ENCODE data around the gene MARCKSL1. TPM values are rescaled to one million over a fixed set of nuclear protein-coding genes. Genes with fewer than 3 reads are reported as not detected.
"Not testable (repeated sequence)": the region's sequence is repeated elsewhere in the genome, so short reads cannot be mapped to it uniquely, and the experiment has no call there.

MARCKSL1 gene
- total RNA-seq, 8 experiments from 2014 or later = 32.9 to 922 (median 250) TPM

DNA sequence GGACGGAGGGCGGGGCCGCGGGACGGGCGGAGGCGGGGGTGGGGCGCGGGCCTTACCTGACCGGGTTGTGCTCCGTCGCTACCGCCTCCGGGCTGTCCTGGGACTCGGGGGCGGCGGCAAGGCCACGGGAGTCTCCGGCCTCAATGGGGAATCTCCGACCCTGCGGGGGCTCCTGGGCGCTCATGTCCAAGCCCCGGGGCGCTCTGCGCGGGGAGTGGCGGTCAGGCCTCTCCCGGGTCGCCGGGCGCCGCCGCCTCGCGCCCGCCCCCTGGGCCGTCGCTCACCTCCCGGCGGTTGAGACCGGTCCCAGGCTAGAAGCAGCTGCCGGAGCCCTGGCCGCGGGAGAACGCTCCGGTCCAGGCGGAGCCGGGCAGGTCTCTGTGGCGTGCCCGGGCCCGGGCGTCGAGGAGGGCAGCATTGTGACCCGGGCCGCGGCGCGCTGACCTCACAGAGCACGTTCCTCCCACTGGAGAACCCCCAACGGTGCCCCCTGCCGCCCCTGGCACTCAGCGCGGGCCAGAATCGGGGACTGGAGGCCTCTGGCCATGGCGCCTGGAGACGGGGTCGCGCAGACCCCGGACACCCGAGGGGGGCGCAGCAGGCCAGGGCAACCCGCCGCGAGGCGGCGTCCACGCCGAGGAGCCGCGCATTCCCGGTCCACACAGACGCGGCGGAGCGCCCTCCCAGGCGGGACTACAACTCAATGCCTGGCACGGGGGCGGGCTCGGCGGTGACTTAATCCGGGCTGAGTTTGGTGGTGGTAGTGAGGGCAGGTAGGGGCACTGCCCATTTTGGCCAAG is 25.8 kb upstream of the MARCKSL1 start:
- in situ Hi-C loops (cut with MboI; ENCODE audit: low pct_unique_long_range_greater_than_20kb in 2 of 9, low sequenced_read_pairs in 9 of 9, unreplicated experiment in 9 of 9) = no loop called here
- peak; percentile 57 to 78 (median 73) for ATAC-seq (replicated peaks in 6 of 8)

DNA sequence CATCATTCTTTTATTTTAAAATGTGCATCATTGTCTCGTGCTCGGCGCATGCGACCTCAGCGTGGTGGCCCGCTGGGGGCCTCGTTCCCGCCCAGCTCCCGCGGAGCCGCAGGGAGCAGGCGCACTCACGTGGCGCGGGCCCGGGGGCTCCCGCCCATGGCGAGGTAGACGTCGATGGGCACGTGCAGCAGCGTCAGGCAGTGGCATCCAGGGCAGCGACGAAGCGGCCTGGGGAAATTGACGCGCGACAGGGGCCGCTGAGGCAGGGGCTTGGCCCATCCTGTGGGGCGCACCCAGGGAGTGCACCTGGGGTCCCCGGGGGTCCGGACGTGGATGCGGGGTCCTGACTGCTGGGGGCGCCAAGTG is 25.3 kb upstream of the MARCKSL1 start:
- in situ Hi-C loops (cut with MboI; ENCODE audit: low pct_unique_long_range_greater_than_20kb in 2 of 9, low sequenced_read_pairs in 9 of 9, unreplicated experiment in 9 of 9) = no loop called here
- H3K4me3 ChIP-seq = peak overlapping the region in 2 of 5 donors; percentile 25 to 31
- H3K4me1 ChIP-seq (replicated peaks in 1 of 2) = peaks cover 28 to 30% of the 10 kb centered on the region in 2 donors
- no peak overlapping the region for H3K27ac ChIP-seq
- peak in 5 of 8 experiments; percentile 1 to 33 (median 6) for ATAC-seq (replicated peaks in 6 of 8)
- 72 to 86% (median 84%) methylated on average over 1 to 13 of the region's 35 CpGs; no CpG with 5 or more reads in 7 of the 10 experiments for WGBS, 10 experiments

More for the DNA sequence above, 25.8 kb upstream of the MARCKSL1 start:
- Histone ChIP-seq H3K27ac (peak overlapping the region; percentile 8 to 62), H3K4me1 (replicated peaks in 1 of 2) (peaks cover 28 to 29% of the 10 kb centered on the region in 2 donors), H3K4me3 (peak overlapping the region; percentile 7 to 31 (median 25))
- 0 to 25% (median 11%) methylated on average over 3 to 17 of the region's 91 CpGs; no CpG with 5 or more reads in 6 of the 10 experiments for WGBS, 10 experiments

DNA sequence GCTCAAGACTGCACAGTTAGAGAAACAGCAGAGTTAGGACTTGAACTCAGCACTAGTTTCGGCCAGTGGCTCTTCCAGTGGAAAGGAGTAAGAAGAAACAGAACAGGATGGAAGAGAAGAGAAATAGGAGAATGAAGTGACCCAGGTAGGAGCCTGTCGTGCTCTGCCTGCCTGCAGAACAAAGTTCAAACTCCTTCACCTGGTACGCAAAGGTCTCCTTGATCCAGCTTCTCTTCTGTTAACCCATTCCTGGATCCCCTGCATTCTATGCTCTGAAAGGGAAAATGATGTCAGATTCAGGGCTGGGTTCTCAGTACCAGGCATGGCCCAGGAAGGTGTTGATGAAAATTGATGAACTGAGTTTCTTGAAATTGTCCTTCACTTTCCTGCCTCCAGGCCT is 22.4 kb upstream of the MARCKSL1 start:
- no peak overlapping the region for H3K4me3 ChIP-seq
- peaks cover 28 to 30% of the 10 kb centered on the region in 2 donors for H3K4me1 ChIP-seq (replicated peaks in 1 of 2)
- in situ Hi-C loops (cut with MboI; ENCODE audit: low pct_unique_long_range_greater_than_20kb in 2 of 9, low sequenced_read_pairs in 9 of 9, unreplicated experiment in 9 of 9) = no loop called here
- H3K27ac ChIP-seq = no peak overlapping the region
- no peak for ATAC-seq (replicated peaks in 6 of 8)
- 50 to 89% (median 83%) methylated on average over 1 to 3 of the region's 3 CpGs; no CpG with 5 or more reads in 2 of the 10 experiments for WGBS, 10 experiments

DNA sequence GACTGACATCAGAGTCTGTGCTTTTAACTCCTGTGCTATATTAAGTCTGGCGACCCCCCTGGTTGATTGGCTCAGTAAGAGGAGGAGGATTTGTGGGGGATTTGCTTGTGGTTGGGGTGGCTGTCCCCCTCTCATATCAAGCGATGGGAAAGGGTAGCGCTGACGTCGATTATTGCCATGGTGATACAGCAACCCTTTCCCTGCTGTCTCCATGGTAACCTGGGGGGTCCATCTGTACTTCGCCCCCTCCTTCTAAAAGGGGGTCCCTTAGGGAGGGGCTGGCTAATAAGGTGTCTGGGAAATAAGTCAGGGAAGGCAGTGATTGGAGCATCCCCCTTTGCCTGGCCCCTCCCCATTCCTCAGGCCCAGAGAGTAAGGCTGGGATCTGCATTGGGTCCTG is 21.6 kb upstream of the MARCKSL1 start:
- in situ Hi-C loops (cut with MboI; ENCODE audit: low pct_unique_long_range_greater_than_20kb in 2 of 9, low sequenced_read_pairs in 9 of 9, unreplicated experiment in 9 of 9) = no loop called here
- peak in 5 of 8 experiments; percentile 22 to 45 (median 37) for ATAC-seq (replicated peaks in 6 of 8)
- Histone ChIP-seq H3K4me3 (no peak overlapping the region), H3K27ac (no peak overlapping the region), H3K4me1 (replicated peaks in 1 of 2) (peaks cover 30 to 32% of the 10 kb centered on the region in 2 donors)
- WGBS, 10 experiments = 0 to 100% (median 45%) methylated on average over 1 to 6 of the region's 6 CpGs; no CpG with 5 or more reads in 3 of the 10 experiments

DNA sequence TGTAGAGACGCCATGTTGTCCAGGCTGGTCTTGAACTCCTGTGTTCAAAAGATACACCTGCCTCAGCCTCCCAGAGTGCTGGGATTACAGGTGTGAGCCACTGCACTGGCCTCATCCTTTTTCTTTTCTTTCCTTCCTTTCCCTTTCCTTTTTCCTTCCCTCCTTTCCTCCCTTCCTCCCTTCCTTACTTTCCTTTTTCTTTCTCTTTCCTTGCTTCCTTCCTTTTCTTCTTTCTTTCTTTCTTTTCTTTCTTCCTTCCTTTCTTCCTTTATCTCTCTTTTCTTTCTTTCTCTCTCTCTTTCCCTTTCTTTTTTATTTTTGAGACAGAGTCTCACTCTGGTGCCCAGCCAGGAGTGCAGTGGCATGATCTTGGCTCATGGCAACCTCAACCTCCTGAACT is 20.4 kb upstream of the MARCKSL1 start:
- WGBS, 10 experiments = 75 to 100% (median 88%) methylated on average over 1 of the region's 1 CpG; no CpG with 5 or more reads in 3 of the 10 experiments
- no peak for ATAC-seq (replicated peaks in 6 of 8)
- Histone ChIP-seq H3K4me3 (no peak overlapping the region), H3K27ac (no peak overlapping the region), H3K4me1 (replicated peaks in 1 of 2) (peaks cover 24 to 26% of the 10 kb centered on the region in 2 donors)
- in situ Hi-C loops (cut with MboI; ENCODE audit: low pct_unique_long_range_greater_than_20kb in 2 of 9, low sequenced_read_pairs in 9 of 9, unreplicated experiment in 9 of 9) = no loop called here

DNA sequence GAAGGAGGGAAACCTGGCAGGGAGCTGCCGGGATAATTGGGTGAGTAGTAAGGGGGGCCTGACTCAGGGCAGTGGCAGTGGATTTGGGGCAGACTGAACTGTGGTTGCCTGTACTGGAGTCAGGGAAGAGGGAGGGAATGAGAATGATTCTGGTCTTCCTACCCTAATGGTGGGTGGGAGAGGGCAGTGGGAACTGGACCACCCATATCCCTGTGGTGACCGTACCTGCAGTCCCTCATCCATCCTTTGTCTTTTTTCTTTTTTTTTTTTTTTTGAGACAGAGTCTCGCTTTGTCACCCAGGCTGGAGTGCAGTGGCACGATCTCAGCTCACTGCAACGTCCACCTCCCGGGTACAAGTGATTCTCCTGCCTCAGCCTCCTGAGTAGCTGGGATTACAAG is 19.7 kb upstream of the MARCKSL1 start:
- H3K4me3 ChIP-seq; ATAC-seq (replicated peaks in 6 of 8); H3K27ac ChIP-seq; in situ Hi-C loops (cut with MboI; ENCODE audit: low pct_unique_long_range_greater_than_20kb in 2 of 9, low sequenced_read_pairs in 9 of 9, unreplicated experiment in 9 of 9): not testable (repeated sequence)
- WGBS, 10 experiments = 79 to 100% (median 90%) methylated on average over 1 to 6 of the region's 6 CpGs; no CpG with 5 or more reads in 1 of the 10 experiments
- peaks cover 24 to 25% of the 10 kb centered on the region in 2 donors for H3K4me1 ChIP-seq (replicated peaks in 1 of 2)

DNA sequence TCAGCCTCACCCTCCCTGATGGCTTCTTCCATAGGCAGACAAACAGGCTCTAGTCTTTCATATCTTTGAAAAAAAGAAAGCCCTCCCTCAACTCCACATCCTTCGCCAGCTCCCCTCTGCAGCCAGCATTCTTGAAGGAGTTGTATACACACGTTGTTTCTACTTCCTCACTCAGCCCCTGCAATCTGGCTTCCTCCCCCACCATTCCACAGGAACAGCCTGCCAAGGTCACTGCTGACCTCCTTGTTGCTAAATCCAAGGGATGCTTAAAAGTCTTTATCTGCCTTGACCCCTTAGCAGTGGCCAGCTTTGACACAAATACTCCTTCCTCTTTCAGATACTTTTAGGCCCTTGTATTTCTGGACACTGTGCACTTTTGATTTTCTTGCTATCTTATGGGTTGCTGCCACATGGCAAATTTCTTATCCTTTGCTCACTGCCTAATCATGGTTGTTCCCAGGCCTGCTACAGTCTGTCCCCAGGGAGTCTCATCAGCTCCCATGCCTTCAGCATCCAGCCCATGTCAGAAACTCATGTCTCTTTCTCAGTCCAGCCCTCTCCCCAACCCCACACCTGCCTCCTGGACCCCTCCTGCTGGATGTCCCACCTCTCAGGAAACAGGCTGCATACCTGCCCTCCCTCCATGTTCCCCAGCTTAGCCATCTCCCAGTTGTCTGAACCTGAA is 18.0 kb upstream of the MARCKSL1 start:
- Histone ChIP-seq H3K4me3 (no peak overlapping the region), H3K27ac (no peak overlapping the region), H3K4me1 (replicated peaks in 1 of 2) (peaks cover 27 to 28% of the 10 kb centered on the region in 2 donors)
- in situ Hi-C loops (cut with MboI; ENCODE audit: low pct_unique_long_range_greater_than_20kb in 2 of 9, low sequenced_read_pairs in 9 of 9, unreplicated experiment in 9 of 9) = no loop called here
- no peak for ATAC-seq (replicated peaks in 6 of 8)
- WGBS, 10 experiments = 38 to 67% (median 60%) methylated on average over 1 to 2 of the region's 2 CpGs; no CpG with 5 or more reads in 2 of the 10 experiments

DNA sequence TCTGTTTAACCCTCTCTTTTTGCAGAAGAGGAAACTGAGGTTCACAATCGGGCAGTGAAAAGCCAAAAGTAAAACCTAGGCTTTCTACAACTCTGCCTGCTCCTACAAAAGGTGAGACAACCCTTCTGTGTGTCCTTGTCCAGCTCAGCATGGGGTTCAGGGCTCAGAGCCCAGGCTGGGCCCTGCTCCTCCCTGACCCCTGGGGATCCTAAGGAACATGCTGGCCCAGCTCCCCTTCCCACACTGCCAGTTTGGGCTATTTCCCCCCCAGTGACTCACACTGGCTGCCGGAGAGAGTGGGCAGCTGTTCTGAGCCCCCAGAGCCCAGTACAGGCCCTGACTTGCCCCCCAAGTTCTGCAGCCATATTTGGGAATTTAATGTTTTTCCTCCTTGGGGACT is 17.4 kb upstream of the MARCKSL1 start:
- Histone ChIP-seq H3K4me1 (replicated peaks in 1 of 2) (peaks cover 27 to 28% of the 10 kb centered on the region in 2 donors), H3K27ac (no peak overlapping the region), H3K4me3 (no peak overlapping the region)
- in situ Hi-C loops (cut with MboI; ENCODE audit: low pct_unique_long_range_greater_than_20kb in 2 of 9, low sequenced_read_pairs in 9 of 9, unreplicated experiment in 9 of 9) = no loop called here
- no peak for ATAC-seq (replicated peaks in 6 of 8)
- 54 to 94% (median 79%) methylated on average over 1 to 2 of the region's 2 CpGs; no CpG with 5 or more reads in 3 of the 10 experiments for WGBS, 10 experiments

DNA sequence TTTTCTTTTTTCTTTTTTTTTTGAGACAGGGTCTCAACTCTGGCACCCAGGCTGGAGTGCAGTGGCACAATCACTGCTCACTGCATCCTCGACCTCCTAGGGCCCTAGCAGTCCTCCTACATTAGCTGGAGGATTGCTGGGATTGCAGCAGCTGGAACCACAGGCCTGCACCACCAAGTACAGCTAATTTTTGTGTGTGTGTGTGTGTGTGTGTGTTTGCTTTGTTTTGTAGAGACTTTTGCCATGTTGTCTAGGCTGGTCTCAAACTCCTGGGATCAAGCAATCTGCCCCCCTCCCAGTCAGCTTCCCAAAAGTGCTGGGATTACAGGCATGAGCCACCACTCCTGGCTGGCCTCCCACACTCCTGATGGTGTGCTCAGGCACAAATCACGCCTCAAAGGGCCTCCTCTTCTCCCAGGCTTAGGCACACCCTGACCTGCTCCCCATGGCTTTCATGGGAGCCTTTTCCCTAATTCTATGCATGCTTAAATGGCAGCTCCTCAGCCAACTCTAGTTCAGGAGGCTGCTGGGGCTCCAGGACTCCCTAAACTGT is 16.9 kb upstream of the MARCKSL1 start:
- 58 to 89% (median 81%) methylated on average over 1 to 2 of the region's 2 CpGs; no CpG with 5 or more reads in 6 of the 10 experiments for WGBS, 10 experiments
- in situ Hi-C loops (cut with MboI; ENCODE audit: low pct_unique_long_range_greater_than_20kb in 2 of 9, low sequenced_read_pairs in 9 of 9, unreplicated experiment in 9 of 9) = no loop called here
- H3K4me3 ChIP-seq = peak overlapping the region in 2 of 5 donors; percentile 64 to 67
- ATAC-seq (replicated peaks in 6 of 8) = no peak
- peaks cover 25% of the 10 kb centered on the region in 2 donors for H3K4me1 ChIP-seq (replicated peaks in 1 of 2)
- peak overlapping the region; percentile 94 to 96 for H3K27ac ChIP-seq

DNA sequence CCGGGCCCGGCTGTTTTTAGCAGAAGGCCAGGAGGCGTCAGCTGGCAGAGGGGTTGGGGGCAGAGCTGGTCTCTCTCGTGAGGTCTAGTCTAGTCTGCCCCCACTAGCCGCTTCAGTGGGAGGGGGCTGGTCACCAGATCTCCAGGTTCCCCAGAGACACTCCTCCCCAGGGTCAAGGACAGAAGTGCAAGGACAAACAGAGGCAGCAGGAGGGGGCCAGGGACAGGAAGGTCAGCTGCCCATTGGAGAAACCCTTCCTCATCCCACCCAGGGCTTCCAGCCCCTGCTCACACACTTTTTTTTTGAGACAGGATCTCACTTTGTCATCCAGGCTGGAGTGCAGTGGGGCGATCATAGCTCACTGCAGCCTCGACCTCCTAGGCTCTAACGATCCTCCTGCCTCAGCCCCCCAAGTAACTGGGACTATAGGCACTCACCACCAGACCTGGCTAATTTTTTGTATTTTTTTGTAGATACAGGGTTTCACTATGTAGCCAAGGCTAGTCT is 16.3 kb upstream of the MARCKSL1 start:
- H3K27ac ChIP-seq = peak overlapping the region; percentile 94 to 96
- ATAC-seq (replicated peaks in 6 of 8) = peak in 2 of 8 experiments; percentile 1 to 20
- peak overlapping the region; percentile 64 to 77 (median 67) for H3K4me3 ChIP-seq
- peaks cover 18 to 21% of the 10 kb centered on the region in 2 donors for H3K4me1 ChIP-seq (replicated peaks in 1 of 2)
- WGBS, 10 experiments = 20 to 46% (median 41%) methylated on average over 1 to 8 of the region's 8 CpGs; no CpG with 5 or more reads in 6 of the 10 experiments
- in situ Hi-C loops (cut with MboI; ENCODE audit: low pct_unique_long_range_greater_than_20kb in 2 of 9, low sequenced_read_pairs in 9 of 9, unreplicated experiment in 9 of 9) = no loop called here

DNA sequence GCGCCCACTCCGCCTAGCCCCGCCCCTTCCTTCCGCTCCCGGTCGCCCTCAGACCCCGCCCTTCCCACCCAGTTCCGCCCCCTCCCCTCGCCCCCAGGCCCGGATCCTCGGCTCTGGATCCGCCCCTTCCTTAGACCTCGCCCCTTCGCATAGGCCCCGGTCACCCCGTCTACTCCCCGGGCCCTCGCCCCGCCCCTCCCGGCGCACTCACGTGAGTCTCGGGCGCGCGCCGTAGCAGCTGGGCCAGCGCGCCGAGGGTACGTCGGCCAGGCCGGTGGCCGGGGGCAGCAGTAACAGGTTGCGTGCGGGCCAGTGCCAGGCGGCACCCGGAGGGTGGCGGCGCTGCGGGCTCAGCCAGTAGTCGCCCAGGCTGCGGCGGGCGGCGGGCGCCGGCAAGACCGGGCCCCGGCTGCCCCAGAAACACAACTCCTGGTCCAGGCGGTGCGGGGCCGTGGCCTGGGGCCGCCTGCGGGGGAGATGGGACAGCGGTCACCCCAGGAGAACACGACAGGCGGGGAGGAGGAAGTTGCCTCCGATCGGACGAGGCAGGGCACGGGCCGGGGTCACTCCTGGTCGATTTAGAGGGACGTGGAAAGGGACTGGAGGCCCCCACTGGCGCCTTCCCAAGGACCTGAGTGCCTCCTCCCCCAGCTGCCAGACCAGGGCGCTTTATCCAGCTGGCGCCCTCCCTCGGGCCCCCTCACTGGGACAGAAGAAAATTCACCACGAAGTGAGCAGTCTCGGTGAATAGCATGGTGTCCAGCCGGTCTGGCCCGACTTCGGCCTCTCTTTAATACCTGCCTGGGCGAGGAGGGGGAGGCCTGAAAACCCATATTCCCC is 15.6 kb upstream of the MARCKSL1 start:
- in situ Hi-C loops (cut with MboI; ENCODE audit: low pct_unique_long_range_greater_than_20kb in 2 of 9, low sequenced_read_pairs in 9 of 9, unreplicated experiment in 9 of 9) = no loop called here
- ATAC-seq (replicated peaks in 6 of 8) = peak; percentile 81 to 97 (median 90)
- Histone ChIP-seq H3K4me3 (peak overlapping the region; percentile 64 to 77 (median 67)), H3K27ac (peak overlapping the region; percentile 94 to 96), H3K4me1 (replicated peaks in 1 of 2) (peaks cover 14 to 18% of the 10 kb centered on the region in 2 donors)
- WGBS, 10 experiments = 0 to 7% (median 0%) methylated on average over 2 to 14 of the region's 75 CpGs; no CpG with 5 or more reads in 5 of the 10 experiments

All from motor neuron (in vitro differentiated cells).